Smooth muscle cell (in vitro differentiated cells): Measurements from ENCODE around the gene LRRC8B. TPM values are rescaled to one million over a fixed set of nuclear protein-coding genes. Genes with fewer than 3 reads are reported as not detected.

Experiments used
- DNase-seq: peaks from one replicate; lab custom pipeline; 2025; ENCODE audit not compliant: unreplicated experiment; lab: John Stamatoyannopoulos, UW
- H2AFZ ChIP-seq: fragments of 200-600 bp; sonication (generic); 2 replicates; pipeline ENCODE4 v1.6.0; 2016; ENCODE audit warnings: antibody characterized with exemption, low read depth, mild to moderate bottlenecking
- H3F3A ChIP-seq: fragments of 200-600 bp; sonication (generic); 2 replicates; pipeline ENCODE4 v1.6.0; 2017; ENCODE audit warnings: antibody characterized with exemption, low read depth
- H3K27ac ChIP-seq: fragments of 200-600 bp; sonication (generic); 2 replicates; pipeline ENCODE4 v1.5.1; 2016; ENCODE audit warnings: low read depth, mild to moderate bottlenecking
- H3K27me3 ChIP-seq: fragments of 200-600 bp; sonication (generic); 2 replicates; pipeline ENCODE4 v1.6.1; 2016; ENCODE audit warnings: low read depth, mild to moderate bottlenecking
- H3K36me3 ChIP-seq: fragments of 200-600 bp; sonication (generic); 2 replicates; pipeline ENCODE4 v1.5.1; 2016; ENCODE audit warnings: low read depth
- H3K4me1 ChIP-seq: fragments of 200-600 bp; sonication (generic); 2 replicates; pipeline ENCODE4 v1.5.1; 2016; ENCODE audit warnings: low read depth
- H3K4me2 ChIP-seq: fragments of 200-600 bp; sonication (generic); 2 replicates; pipeline ENCODE4 v1.6.0; 2016; ENCODE audit warnings: mild to moderate bottlenecking
- H3K4me3 ChIP-seq: fragments of 200-600 bp; sonication (generic); 2 replicates; pipeline ENCODE4 v1.5.1; 2016; ENCODE audit warnings: mild to moderate bottlenecking
- H3K79me2 ChIP-seq: fragments of 200-600 bp; sonication (generic); 2 replicates; pipeline ENCODE4 v1.6.0; 2016; ENCODE audit warnings: low read depth, mild to moderate bottlenecking
- H3K9ac ChIP-seq: fragments of 200-600 bp; sonication (generic); 2 replicates; pipeline ENCODE4 v1.6.0; 2016; ENCODE audit warnings: low read depth
- H3K9me3 ChIP-seq: fragments of 200-600 bp; sonication (generic); replicated peaks from 2 replicates; pipeline ENCODE4 v1.5.1; 2016; ENCODE audit warnings: low read depth
- H4K20me1 ChIP-seq: fragments of 200-600 bp; sonication (generic); 2 replicates; pipeline ENCODE4 v1.6.0; 2016; ENCODE audit warnings: low read depth
- CTCF ChIP-seq: fragments of 200-600 bp; sonication (generic); IDR thresholded peaks from 2 replicates; pipeline ENCODE4 v1.5.1; 2017; ENCODE audit warnings: borderline replicate concordance, mild to moderate bottlenecking, antibody characterized with exemption; ENCODE audit not compliant: insufficient read depth, poor library complexity, severe bottlenecking
- WGBS: methylation state at CpG from one replicate; pipeline ENCODE4 v1.1.7; 2016; ENCODE audit warnings: low lambda C conversion rate; 5-methylcytosine and 5-hydroxymethylcytosine counted together
- polyA plus RNA-seq: library from polyadenylated mRNA; unstranded; fragments of >200 nt; fragmentation: Nextera tagmentation; extraction: Ambion mirVana; gene quantifications from 2 replicates; pipeline ENCODE4 v1.2.1, GENCODE V29; 2016
- total RNA-seq: library from RNA; depleted of rRNA; stranded (reverse); fragments of >200 nt; gene quantifications from 2 replicates; pipeline ENCODE4 v1.2.3, GENCODE V29; 2014

LRRC8B gene
- total and polyA plus RNA-seq, 2 experiments from 2014 or later, result 1.5 to 4.6 TPM

- H3K4me2 ChIP-seq, result no peak overlapping the region
- H3K27ac ChIP-seq, result no peak overlapping the region
- H3F3A ChIP-seq, result no peaks in the 10 kb centered on the region
- H3K9ac ChIP-seq, result no peak overlapping the region
- no peaks in the 10 kb centered on the region for H3K79me2 ChIP-seq
- no peaks in the 10 kb centered on the region for H3K27me3 ChIP-seq
- H3K9me3 ChIP-seq, result no peaks in the 10 kb centered on the region
- H3K4me1 ChIP-seq, result no peaks in the 10 kb centered on the region
- 88% methylated on average over 2 of the region's 2 CpGs for whole genome bisulfite sequencing
- no peak overlapping the region for H3K4me3 ChIP-seq
- H4K20me1 ChIP-seq, result no peaks in the 10 kb centered on the region
- DNase-seq, result no peak
- H2AFZ ChIP-seq, result no peak overlapping the region
- no peaks in the 10 kb centered on the region for H3K36me3 ChIP-seq
- TF ChIP-seq CTCF, result no peak
These were observed 36.7 kb upstream of the LRRC8B start for GRCh38 chr1:89487972-89488371.

- no peaks in the 10 kb centered on the region for H3F3A ChIP-seq
- 94% methylated on average over 2 of the region's 2 CpGs for WGBS
- no peak overlapping the region for H3K4me3 ChIP-seq
- no peaks in the 10 kb centered on the region for H3K36me3 ChIP-seq
- no peaks in the 10 kb centered on the region for H3K4me1 ChIP-seq
- H3K4me2 ChIP-seq, result no peak overlapping the region
- no peak for DNase-seq
- H3K79me2 ChIP-seq, result no peaks in the 10 kb centered on the region
- no peak overlapping the region for H3K27ac ChIP-seq
- TF ChIP-seq CTCF, result no peak
- H3K9ac ChIP-seq, result no peak overlapping the region
- no peaks in the 10 kb centered on the region for H3K27me3 ChIP-seq
- no peaks in the 10 kb centered on the region for H4K20me1 ChIP-seq
- no peak overlapping the region for H2AFZ ChIP-seq
- no peaks in the 10 kb centered on the region for H3K9me3 ChIP-seq
These were observed 35.4 kb upstream of the LRRC8B start for GRCh38 chr1:89489047-89489729.

- DNase-seq, result no peak
- no peaks in the 10 kb centered on the region for H3F3A ChIP-seq
- H3K27me3 ChIP-seq, result no peaks in the 10 kb centered on the region
- no peak overlapping the region for H2AFZ ChIP-seq
- no peaks in the 10 kb centered on the region for H4K20me1 ChIP-seq
- H3K27ac ChIP-seq, result no peak overlapping the region
- no peak overlapping the region for H3K9ac ChIP-seq
- no peaks in the 10 kb centered on the region for H3K9me3 ChIP-seq
- no peaks in the 10 kb centered on the region for H3K4me1 ChIP-seq
- no peaks in the 10 kb centered on the region for H3K36me3 ChIP-seq
- no peak overlapping the region for H3K4me2 ChIP-seq
- whole genome bisulfite sequencing, result 96% methylated on average over 3 of the region's 3 CpGs
- no peaks in the 10 kb centered on the region for H3K79me2 ChIP-seq
- H3K4me3 ChIP-seq, result no peak overlapping the region
- no peak for TF ChIP-seq CTCF
These were observed 34.2 kb upstream of the LRRC8B start for GRCh38 chr1:89490389-89490788.

GRCh38 chr1:89499320-89499719 is 25.3 kb upstream of the LRRC8B start:
- Histone ChIP-seq H3K27ac (no peak overlapping the region), H3K79me2 (no peaks in the 10 kb centered on the region), H2AFZ (no peak overlapping the region), H4K20me1 (no peaks in the 10 kb centered on the region), H3K27me3 (peaks cover 5% of the 10 kb centered on the region), H3K9me3 (no peaks in the 10 kb centered on the region), H3K36me3 (no peaks in the 10 kb centered on the region), H3K4me2 (no peak overlapping the region), H3K4me3 (no peak overlapping the region), H3K9ac (no peak overlapping the region), H3F3A (no peaks in the 10 kb centered on the region), H3K4me1 (no peaks in the 10 kb centered on the region)
- DNase-seq, result no peak
- TF ChIP-seq CTCF, result no peak
- 89% methylated on average over 6 of the region's 6 CpGs for WGBS
